HEK293T (cell line): ENCODE results near the gene CD34.

ENCODE experiments used
- FOXA1 ChIP-seq: fragments of 450-650 bp; IDR thresholded peaks from 2 replicates; pipeline ENCODE4 v1.6.1; 2016; ENCODE audit warnings: mild to moderate bottlenecking
- SP1 ChIP-seq: fragments of 450-650 bp; IDR thresholded peaks from 2 replicates; pipeline ENCODE4 v1.6.1; 2017

- no peak for TF ChIP-seq SP1
- TF ChIP-seq FOXA1 = no peak
These were observed 71.9 kb downstream of the CD34 start for GRCh38 chr1:207839083-207839413.
